HG03060 (cell line): ENCODE results near the gene FTCD.

ENCODE experiments used
- ATAC-seq: cut with Tn5 transposase; IDR thresholded peaks from one replicate; pipeline ENCODE4 v1.9.1; 2021; ENCODE audit warnings: low read depth, moderate number of reproducible peaks; ENCODE audit not compliant: unreplicated experiment

FTCD gene

DNA sequence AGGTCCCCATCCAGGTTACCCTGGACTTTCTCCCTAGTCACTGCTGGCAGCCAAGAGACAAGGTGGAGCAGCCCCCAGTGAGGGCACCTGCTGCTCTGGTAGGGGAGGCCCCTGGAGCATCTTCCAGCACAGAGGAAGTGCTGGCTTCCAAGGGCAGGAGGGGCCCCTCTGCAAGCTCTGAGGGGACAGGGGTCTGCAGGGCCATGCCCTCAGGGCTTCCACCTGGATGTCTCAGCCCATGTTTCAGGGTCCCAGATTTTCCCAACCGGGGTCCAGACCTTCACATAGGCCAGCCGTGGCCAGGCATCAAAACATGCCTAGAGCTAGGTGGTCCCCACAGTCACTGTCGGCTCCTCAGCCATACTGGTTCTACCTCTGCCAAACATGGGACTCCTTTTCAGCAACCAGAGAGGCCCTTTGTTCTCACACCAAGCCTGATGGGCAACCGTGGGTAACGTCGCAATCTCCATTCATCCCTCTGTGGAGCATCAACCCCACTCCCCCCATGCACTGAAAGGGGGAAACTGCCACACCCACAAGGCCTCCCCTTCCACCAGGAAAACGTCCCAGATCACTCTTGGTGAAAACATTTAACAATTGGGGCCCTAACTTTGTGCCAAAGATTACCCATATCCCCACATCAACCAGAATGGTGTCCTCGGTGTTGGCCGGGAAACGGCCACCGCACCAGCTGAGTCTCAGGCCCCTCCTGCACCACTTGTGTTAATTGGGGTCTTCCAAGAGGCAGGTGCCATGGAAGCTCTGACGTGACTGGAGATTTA is 59.4 kb downstream of the FTCD start:
- ATAC-seq = no peak

DNA sequence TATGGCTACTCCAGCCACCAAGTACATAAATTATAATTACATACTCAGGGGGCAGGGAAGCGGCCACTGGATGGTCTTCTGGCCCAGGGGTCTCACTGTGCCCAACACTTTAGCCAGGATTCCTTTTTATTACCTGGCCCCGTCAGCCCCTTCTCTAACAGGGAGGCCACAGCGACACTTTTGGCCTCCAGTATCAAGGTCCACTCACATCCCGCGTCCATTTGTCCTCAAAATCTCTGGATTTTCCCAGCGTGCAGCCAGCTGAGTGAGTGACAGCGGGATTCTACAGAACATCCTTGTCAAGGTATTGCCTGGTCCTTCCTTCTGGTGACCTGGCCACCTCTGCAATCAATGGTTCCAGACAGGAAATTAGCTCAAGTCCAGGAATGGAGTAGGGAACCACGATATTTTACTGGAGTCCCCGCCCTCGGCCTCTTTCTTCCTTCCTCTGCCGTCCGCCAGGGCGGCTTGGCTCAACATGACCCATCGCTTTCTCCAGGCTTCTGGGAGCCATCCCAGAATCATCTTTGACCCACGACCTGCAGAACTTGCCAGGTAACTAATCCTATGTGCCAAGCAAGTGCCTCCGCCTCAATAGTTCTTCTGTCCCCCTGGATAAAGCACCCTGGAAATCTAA is 60.2 kb downstream of the FTCD start:
- ATAC-seq = no peak

DNA sequence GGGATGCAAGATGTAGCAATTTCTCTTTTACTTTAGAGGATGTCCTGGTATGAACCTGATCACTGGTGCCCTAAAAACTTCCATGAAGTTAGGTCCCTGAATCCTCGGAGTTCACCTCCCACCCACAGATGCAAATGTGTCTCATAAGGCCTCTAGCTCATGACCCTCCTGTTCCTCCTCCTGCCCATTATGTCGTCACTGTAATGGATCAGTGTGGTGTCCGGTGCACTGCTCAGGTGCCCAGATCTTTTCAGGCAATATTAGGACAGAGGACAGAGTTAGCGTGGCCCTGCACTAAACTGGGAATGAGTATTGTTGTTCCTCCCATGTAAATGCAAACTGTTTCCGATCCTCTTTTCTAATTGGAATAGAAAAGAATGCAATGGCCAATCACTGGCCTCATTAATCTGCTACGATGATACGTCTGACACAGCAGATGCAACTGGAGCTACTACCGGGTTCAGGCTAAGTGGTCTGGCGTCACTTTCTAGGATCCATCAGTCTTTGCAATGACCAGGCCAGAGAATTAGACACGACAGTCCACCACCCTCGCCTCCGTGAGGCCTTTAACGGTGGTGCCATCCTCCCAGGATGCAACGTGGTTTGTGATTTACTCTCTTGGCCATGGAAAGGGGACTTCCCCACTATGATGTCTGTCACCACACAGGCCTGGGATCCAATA is 60.8 kb downstream of the FTCD start:
- no peak for ATAC-seq

DNA sequence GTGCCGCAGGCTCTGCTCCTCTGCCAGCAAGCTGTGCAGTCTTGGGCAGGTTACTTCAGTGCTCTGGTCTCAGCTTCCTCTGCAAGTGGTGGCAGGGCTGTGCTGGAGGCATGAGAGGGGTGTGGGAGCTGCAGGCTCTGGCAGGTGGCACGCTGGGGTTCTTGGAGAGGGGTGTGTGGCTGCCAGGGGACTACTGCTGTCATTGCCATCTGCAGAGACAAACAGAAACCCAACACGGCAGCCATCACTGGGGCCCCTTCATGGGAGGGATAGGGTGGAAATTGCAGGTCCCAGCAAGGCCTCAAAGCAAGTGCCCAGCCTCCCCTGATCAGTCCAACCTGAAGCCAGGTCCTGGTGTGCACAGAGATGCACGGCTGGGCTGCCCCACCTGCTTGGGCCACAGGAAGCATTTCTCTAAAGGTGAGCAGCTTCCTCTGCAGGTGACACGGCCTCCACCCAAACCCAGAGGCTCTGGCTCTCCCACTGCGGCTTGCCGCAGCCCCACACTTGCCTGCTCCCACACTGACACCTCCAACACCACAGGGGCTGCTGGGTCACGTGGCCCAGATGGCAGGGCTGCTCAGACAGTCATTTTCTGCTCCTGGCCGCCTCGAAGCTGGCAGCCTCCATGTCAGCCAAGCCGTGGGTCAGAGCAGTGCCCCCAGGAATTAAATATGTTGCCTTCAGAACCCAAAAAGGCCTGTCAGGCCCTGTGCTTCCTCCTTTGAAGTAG is 61.5 kb downstream of the FTCD start:
- no peak for ATAC-seq

DNA sequence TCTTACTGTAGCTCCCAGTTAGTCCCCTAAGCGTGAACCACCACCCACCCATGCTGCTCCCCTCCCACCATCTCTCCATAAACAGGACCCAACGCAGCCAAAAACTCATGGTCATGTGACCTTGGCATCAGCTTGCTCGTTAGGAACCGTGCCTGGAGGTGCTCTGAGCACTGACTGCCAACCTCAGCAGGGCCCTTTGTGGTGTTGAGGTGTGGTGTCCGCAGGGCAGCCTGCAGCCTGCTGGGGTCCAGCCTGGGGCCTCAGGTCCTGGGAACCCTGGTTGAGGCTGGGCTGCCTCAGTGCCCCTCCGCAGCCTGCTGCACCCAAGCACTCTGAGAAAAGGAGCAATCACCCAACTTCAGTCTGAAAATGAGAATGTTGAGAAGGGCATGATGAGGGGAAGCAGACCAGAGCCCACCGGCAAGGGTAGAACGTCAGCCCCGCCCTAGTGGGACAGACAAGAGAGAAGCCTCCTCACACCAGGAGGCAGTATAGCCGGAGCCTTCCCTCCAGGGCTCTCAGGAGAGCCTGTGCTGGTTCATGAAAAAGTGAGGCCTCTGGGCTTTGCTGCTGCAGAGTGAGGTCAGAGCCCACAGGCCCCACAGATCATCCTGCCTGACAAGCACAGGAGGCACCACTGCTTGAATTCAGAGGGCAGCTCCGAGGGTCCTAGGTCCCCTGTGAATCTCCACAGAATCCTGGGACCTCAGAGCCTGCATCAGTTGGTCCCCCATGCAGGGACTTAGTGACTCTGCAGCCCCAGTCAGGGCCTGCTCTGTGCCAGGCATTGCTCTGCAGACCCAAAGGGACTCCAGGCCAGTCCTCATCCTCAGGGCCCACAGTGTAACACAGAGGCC is 62.3 kb downstream of the FTCD start:
- no peak for ATAC-seq

DNA sequence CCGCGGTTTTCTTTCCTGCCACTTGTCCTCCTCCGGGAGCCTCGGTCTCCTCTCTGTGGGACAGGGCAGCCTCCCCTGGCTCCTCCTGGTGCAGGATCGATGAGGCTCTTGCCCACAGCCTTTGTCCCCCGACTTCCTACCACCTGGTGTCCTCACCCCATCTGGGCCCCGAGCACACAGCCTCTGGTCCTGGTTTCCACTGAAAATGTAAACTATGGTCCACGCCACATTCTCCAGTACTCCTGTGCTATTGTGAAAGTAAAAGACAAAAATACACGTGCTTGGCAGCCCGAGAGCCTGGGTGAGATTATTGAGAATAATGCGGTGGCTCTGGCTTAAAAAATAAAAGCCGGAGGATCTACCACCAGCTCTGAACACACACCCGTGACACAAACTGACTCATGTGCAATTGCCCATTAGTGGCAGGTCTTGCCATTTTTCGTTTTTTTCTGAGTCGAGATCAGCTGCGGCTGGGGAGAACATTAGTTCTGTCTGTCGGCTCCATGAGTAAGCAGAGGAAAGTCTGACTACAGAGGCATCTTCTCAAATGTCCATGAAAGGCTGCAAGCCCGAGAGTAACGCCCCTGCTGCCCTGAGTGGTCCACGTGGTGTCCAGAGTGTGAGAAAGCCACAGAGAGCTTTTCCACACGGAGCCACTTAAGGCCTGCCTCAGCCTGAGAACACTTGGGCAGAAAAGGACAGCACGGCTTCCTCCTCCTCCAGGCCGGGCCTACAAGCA is 63.2 kb downstream of the FTCD start:
- ATAC-seq = no peak

DNA sequence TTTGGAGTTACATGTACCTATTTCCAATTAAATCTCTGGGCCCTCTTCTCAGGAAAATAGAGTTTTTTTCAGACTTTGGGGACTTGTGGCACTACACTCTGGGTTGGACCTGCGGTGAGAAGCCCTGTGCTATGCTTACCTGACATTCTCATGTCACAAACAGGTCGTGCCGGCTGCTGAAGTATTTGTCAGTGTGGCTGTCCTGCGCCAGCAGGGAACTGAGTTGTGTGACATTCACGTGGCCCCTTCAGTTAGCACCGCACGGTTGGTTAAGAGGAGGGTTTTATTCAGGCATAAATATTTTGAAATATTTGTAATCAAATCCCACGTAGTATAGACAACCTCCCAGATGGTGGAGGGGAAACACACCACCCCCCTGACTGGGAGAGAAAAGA is 63.8 kb downstream of the FTCD start:
- ATAC-seq = no peak

DNA sequence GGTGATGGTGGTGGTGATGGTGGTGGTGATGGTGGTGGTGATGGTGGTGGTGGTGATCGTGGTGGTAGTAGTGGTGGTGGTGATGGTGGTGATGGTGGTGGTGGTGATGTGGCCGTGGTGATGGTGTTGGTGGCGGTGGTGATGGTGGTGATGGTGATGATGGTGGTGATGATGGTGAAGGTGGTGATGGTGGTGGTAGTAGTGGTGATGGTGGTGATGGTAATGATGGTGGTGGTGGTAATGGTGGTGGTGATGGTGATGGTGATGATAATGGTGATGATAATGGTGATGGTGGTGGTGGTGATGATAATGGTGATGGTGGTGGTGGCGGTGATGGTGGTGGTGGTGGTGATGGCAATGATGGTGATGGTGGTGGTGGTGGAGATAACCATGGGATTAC is 64.3 kb downstream of the FTCD start:
- no peak for ATAC-seq

DNA sequence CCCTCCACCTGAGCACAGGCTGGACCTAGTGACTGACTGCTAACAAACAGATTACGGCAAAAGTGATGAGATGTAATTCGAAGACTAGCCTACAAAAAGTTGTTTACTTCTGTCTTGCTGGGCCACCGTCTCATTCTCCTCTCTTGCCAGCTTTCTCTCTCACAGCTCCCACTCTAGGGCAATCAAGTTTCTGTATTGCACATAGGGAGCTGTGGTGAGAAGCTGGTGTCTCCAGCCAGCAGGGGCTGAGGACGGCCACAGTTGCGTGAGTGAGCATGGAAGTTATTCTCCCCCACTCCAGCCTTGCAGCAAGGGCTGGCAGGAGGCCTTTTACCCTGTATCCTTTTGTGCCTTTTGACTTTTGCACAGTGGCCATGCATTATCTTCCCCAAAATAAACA is 66.1 kb downstream of the FTCD start:
- no peak for ATAC-seq

DNA sequence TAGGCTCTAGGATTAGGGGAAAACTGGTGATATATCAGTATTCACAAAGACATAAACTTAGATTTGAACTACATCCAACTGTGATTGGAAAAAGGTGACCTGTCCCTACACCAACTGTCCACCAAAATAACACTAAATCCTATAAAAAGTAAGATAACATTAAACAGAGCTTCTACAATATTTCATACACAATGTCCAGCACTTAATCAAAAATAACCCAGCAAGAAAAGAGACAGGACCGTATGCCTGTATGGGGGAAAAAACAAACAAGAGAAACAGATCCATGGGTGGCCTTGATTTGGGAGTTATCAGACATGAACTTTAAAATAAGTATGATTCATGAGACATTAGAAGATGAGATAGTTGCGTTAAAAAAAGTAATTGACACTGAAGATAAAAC is 67.2 kb downstream of the FTCD start:
- ATAC-seq = no peak

DNA sequence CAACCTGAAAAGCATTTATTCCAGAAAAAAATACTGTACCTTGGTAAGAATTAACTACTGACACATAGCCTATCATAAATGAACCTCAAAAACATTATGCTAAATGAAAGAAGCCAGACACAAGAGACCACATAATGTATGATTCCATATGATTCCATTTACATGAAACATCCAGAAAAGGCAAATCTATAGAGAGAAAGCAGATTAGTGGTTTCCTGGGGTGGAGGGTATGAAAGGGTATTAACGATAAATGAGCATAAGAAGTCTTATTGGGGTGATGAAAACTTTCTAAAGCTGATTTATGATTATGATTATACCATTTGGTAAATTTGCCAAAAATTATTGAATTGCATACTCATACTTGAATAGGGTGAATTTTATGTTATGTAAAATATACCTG is 67.7 kb downstream of the FTCD start:
- no peak for ATAC-seq
